Middle frontal gyrus (tissue), 1 donor: ENCODE data around the gene SLC51A.
"Not testable (repeated sequence)": the region's sequence is repeated elsewhere in the genome, so short reads cannot be mapped to it uniquely, and the experiment has no call there.

Experiments
- DNase-seq: peaks from one replicate; pipeline ENCODE4 v3.0.0-alpha.2; 2015; ENCODE audit warnings: low spot score; ENCODE audit errors: extremely low spot score

SLC51A gene

GRCh38 chr3:196216089-196216564 lies at the start of gene SLC51A:
Gene SLC51A, plus strand, starts transcription at chr3:196216534. Its CDS starts 179 bp downstream, at chr3:196216713.
- DNase-seq = no peak

DNA sequence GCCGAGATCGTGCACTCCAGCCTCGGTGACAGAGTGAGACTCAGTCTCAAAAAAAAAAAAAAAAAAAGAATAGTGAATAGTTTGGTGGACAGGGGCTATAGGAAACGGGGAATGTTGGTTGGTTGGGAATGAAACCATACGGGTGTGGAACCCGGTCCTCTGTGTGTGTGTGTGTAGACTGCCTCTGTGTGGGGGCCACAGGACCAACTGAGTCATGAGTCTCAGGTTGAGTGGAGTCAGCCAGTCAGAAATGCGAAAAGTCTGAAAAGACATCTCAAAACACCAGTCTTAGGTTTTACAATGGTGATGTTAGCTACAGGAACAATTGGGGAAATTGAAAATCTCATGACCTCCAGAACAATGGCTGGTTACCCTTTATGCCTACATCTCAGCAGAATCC lies 49.6 kb upstream of the SLC51A start:
- DNase-seq = no peak

GRCh38 chr3:196168808-196169391 lies 47.4 kb upstream of the SLC51A start:
- DNase-seq = no peak

DNA sequence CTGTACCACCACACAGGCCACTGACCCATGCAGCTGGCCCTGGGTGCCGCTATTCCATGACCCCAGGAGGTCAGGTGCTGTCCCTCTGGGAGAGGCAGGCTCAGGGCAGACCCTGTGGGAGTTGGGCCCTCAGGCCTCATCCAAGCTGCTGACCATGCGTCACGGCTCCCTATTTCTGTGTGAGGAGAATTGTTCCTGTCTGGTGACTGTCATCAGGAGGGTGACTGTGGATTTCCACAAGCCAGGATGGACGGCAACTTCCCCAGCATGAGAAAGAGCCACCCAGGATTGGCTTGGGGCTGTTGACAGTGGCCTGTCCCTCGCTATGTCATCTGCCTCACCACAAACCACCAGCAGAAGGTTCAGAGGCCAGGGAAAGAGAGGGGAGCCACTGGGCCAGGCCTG lies 46.5 kb upstream of the SLC51A start:
- no peak for DNase-seq

DNA sequence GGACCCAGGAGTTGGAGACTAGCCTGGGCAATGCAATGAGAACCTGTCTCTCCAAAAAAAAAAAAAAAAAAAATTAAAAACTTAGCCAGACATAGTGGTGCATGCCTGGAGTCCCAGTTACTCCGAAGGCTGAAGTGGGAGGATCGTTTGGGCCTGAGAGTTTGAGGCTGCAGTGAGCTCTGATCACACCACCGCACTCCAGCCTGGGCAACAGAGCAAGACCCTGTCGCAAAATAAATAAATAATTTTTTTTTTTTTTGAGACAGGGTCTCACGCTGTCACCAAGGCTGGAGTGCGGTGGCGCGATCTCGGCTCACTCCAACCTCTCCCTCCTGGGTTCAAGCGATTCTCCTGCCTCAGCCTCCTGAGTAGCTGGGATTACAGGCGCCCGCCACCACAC lies 46.0 kb upstream of the SLC51A start:
- DNase-seq = not testable (repeated sequence)

DNA sequence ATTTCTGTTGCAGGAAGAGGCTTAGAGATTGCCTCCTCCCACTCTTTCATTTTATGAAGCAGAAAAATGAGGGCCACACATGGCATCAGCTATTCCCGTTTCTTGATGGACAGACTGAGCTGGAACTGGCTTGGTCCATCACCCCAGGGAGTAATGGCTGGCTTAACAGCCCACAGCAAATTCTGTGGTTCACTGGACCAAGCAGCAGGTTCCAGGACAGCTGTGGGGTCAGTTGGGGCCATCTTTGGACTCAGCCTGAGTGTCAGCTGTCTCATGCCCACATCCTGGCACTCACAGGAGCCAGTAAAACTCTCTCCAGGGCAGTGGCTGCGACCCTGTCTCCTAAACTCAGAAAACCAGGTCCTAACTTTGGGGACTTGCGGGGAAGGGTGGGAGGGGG lies 41.7 kb upstream of the SLC51A start:
- DNase-seq = no peak

DNA sequence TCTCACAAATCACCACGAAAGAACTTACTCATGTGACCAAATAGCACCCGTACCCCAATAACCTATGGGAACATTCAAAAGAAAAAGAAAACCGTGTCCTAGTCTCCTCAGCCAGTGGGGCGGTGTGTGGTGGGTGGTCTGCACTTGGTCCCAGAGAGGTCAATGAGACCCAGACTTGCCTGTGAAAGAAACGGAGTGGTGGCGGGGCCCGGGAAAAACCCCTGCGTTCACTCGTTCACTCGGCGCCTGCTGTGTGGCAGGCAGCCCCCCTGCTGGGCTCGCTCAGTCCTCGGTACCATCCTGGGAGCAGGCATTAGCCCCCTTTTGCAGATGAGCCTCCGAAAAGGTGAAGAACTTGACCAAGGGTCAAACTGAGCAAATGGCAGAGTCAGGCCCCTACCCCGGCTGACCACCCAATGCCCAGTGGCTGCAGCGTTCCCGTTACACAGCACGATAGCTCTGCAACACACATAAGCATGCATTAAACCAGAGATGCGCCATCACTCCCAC lies 41.2 kb upstream of the SLC51A start:
- no peak for DNase-seq

DNA sequence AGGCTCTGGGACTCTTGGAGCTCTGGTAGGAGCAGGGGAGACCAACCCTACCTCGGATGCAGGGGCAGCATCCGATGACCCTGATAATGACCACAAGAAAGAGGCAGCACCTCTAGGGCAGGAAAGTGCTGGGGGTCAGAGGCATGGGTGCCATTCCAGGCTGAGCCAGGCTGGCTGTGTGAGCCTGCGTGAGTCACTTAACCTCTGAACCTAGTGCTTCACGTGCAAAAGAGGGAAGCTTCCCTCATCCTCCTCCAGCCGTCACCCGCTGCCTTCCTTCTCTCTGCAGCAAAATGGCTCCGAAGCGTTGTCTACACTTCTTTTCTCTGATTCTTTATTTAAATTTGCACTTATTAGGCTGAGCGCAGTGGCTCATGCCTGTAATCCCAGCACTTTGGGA lies 40.6 kb upstream of the SLC51A start:
- DNase-seq = no peak

DNA sequence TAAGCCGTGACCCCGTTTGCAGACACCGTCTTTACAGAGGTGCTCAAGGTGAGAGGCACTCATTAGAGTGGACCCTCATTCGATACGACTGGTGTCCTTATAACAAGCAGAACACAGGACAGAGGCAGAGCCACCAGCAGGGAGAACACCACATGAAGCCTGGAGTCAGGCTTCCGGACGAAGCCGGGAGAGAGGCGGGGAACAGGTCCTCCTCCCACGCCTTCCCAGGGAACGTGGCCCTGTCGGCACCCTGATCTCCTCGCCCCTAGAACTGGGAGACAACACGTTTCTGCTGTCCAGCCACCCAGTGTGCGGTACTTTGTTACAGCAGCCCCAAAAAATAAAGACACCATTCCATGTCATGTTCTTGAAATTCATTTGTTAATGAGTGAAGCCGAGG lies 38.8 kb upstream of the SLC51A start:
- no peak for DNase-seq

DNA sequence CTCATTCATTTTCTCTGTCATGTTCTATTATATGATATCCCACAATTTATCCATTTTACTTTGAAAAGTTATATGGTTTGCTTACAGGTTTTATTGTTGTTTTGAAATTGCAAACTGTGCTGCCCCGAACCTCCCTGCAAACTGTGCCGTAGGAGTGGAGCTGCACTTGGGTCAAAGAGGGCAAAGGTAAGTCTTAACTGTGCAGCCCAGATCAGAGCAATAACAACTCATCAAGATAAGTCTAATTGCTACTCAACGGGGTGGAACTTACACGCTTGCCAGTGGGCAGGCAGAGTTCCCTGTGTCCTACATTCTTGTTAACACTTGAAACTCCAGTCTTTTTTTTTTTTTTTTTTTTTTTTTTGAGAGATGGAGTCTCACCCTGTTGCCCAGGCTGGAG lies 38.4 kb upstream of the SLC51A start:
- DNase-seq = no peak

DNA sequence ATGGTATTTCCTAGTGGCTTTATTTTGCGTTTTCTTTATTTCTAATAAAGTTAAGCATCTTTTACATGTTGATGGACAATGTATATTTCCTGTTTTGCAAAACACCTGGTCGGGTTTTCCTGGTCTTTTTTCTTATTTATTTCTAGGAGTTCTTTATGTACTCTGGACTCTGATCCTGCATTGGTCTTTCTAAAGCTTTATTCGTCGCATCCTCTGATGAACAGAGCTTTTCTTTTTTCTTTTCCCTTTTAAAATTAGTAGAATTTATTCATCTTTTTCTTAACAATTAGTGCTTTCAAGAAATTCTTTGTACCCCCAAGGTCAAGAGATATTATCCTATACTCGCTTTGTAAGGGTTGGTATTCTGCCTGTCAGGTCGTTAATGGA lies 37.3 kb upstream of the SLC51A start:
- no peak for DNase-seq

DNA sequence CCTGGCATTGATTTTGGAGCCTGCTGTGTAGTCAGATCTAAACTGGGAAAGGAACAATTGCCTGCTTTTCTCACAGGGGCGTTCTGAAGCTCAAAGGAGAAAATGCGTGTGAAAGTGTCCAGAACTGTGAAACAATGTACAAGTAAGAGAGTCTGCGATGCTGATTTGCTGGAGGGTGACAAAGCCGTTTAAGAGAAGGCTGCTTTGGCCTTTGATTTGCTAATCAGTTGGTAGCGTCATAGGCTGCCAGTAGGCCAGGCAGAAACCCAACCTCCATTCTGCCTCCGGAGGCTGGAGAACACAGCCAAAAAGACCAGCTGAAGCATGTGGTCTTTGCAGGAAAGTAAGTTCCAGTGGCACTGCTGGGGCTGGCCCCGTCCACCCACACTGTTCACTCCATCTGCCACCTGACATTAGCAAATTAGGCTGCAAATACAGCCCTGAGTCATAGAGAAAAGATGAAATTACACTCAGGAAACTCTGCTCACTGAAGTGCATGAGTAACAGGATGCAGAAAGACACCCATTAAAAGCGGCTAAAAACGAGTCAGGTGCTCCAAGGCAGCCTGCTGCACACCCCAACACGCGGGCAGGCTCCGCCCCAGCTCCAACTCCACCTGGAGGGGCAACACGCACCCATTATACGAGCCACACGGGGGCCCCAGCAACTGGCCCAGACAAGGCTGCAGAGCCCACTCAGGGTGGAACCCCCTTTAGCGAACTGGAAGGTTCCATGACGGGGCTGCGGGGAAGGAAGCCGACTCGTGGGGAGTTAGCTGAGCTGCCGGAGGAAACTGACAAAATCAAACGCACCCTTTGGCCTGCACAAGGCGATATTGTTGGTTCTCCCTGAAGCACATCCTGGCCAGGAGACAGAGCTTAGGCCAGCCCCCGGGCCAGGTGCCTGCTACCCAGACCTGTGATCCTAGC lies 36.7 kb upstream of the SLC51A start:
- DNase-seq = peak; percentile 79

- no peak for DNase-seq
Measured at GRCh38 chr3:196180346-196180745, 36.0 kb upstream of the SLC51A start.

DNA sequence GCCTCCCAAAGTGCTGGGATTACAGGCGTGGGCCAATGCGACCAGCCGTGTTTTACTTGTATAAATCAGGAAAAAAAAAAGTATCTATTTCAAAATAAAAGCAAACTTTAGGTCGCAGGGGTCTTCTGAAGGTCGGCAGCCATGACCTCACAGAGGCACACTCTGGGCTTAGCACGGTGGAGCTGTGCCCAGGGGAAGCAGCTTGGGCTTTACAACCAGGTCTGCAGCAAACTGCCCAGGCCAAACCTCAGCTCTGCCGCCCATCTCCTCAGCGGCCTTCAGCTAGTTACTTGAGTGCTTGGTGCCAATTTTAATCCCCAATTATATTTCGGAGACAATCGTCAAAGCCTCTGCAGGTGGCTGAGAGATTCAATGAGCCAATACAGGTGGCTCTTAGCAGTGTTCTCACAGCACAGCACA lies 35.2 kb upstream of the SLC51A start:
- DNase-seq = no peak

DNA sequence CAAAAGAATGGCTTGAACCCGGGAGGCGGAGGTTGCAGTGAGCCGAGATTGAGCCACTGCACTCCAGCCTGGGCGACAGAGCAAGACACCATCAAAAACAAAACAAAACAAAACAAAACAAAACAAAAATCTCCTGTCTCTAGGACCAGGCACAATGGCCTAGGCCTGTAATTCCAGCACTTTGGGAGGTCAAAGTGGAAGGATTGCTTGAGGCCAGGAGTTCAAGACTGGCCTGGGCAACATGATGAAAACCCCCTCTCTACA lies 32.2 kb upstream of the SLC51A start:
- DNase-seq = not testable (repeated sequence)

DNA sequence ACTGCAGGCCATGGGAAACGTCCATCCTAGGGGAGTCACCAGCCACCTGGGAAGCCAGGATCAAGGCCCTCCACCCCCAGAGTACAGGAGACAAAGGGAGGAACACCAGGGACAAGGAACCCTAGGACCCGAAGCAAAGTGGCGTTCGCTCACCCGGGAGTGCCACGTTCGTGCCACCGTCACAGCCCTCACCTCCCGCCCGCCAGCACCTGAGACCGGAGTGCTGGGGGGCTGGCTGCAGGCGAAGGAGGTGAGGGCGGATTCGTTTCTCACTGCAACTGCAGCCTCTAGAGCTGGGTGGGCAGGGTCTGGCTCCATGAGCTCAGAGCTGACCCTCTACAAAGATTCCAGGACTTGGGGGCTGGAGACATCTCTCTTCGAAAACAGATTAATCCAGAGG lies 31.5 kb upstream of the SLC51A start:
- no peak for DNase-seq

DNA sequence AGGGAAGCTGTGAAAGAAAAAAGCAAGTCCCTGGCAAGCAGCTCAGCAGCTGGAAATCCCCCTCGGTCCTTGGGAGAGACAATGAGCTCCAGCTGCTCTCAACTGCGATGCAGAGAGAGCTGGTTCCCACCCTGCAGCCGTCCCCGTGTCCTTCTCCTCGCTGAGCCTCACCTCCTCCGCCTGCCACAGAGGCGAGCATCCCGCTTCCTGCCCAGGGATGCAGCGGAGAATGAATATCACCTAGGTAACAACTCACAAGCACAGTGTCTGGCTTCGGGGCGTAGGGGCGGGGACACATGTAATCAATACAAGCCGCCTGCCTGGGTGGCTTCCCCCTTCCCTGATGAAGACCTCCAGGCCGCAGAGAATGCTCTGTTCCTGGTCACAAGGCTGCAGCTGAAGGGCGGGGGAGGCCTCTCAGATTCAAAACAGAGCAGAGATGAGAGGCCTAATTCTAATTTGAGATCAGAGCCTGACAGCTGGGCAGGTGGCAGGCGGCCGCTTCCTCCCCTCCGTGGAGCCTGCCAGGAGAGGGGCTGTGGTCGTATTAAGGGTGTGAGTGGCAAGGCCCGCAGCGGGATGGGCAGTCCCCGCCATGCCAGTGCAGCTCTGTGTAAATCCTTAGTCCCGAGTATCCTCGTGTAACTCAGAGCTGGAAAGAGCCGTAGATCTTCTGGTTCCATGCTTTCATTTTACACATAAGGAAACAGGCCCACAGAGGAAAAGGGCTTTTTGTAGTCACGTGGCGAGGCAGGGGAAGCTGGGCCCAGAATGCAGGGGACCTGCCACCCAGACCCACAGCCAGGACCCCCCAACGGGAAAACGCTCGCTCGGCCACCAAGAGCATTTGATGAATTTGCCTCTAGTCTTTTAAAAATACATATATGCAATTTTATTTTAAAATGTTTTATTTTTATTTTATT lies 29.4 kb upstream of the SLC51A start:
- no peak for DNase-seq

- DNase-seq = no peak
Measured at GRCh38 chr3:196189566-196190347, 26.6 kb upstream of the SLC51A start.

DNA sequence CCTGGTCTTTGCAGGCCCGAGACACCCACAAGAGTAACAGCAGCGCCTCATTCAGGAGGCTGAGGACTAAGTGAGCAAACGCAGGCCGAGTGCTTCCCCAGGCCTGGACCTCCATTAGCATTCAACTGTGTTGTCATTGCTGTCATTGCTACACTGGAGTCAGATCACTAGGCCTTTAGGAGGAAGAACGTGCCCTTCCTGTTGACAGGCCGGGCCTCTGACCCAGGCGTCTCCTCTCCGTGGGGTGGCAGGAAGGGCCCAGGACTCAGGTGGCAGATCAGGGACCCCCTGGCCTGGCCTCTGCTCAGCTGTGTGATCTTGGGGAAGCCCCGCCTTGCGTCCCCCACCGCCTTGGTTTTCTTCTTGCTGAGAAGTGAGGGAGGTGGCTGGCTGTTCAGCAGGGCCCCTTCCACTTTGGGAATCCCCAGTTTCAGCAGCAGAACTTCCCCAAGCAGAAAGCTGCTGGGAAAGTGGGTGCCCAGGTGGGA lies 24.3 kb upstream of the SLC51A start:
- no peak for DNase-seq

- DNase-seq = no peak
Measured at GRCh38 chr3:196192524-196193051, 23.7 kb upstream of the SLC51A start.
